Prostate gland (tissue), 2 donors: ENCODE measurements around the gene BOD1L1. TPM values are rescaled to one million over a fixed set of nuclear protein-coding genes. Genes with fewer than 3 reads are reported as not detected.

Experiments used
- DNase-seq: peaks from one replicate; pipeline ENCODE4 v3.0.0-alpha.2; 2019; ENCODE audit warnings: low spot score
- H3K27ac ChIP-seq, 2 donors: fragments of 200-600 bp; sonication (generic); 2 replicates each; pipeline ENCODE4 v1.5.1; 2017 to 2019
- H3K27me3 ChIP-seq: fragments of 200-600 bp; sonication (generic); replicated peaks from 2 replicates; pipeline ENCODE4 v1.5.1; 2019; ENCODE audit not compliant: insufficient read depth
- H3K36me3 ChIP-seq, 2 donors: fragments of 200-600 bp; sonication (generic); 1 replicate in 1 of 2; 2 replicates in 1 of 2; pipeline versions ENCODE4 v1.5.1 to v1.8.1; 2017 to 2019
- H3K4me1 ChIP-seq: fragments of 200-600 bp; sonication (generic); replicated peaks from 2 replicates; pipeline ENCODE4 v1.5.1; 2019
- H3K4me3 ChIP-seq, 2 donors: fragments of 200-600 bp; sonication (generic); 2 replicates each; pipeline ENCODE4 v1.5.1; 2017 to 2019
- H3K9me3 ChIP-seq: fragments of 200-600 bp; sonication (generic); 2 replicates; pipeline ENCODE4 v1.5.1; 2017
- CTCF ChIP-seq, 4 experiments: fragments of 200-600 bp in 2 of 4; fragments of 450-650 bp in 2 of 4; sonication (generic) in 2 of 4; IDR thresholded peaks; 1 replicate in 3 of 4; 2 replicates in 1 of 4; pipeline ENCODE4 v1.5.1; 2016 to 2019; ENCODE audit warnings: antibody characterized with exemption in 4 of 4, mild to moderate bottlenecking in 2 of 4, moderate library complexity in 2 of 4
- POLR2A ChIP-seq: fragments of 450-650 bp; IDR thresholded peaks from one replicate; pipeline ENCODE4 v1.6.1; 2016; ENCODE audit warnings: antibody characterized with exemption, mild to moderate bottlenecking
- POLR2AphosphoS5 ChIP-seq: sonication (generic); formaldehyde crosslinking; IDR thresholded peaks from one replicate; pipeline ENCODE4 v1.6.1; 2017; ENCODE audit warnings: antibody characterized with exemption
- WGBS: methylation state at CpG from one replicate; pipeline ENCODE4 v1.1.5; 2018; 5-methylcytosine and 5-hydroxymethylcytosine counted together
- intact Hi-C: fragments of 100-400 bp; cut with DNase I; formaldehyde crosslinking; loops from one replicate; pipeline ENCODE4 v1.14.2; 2022
- total RNA-seq, 2 donors: library from RNA; depleted of rRNA; stranded (reverse); fragments of >200 nt; gene quantifications; one replicate each; pipeline ENCODE4 v1.1.0, GENCODE V29; 2016

The BOD1L1 gene
- total RNA-seq, 2 donors from 2014 or later, result 27.7 to 73.6 TPM

- intact Hi-C loops, result no loop called here
- H3K36me3 ChIP-seq, result no peaks in the 10 kb centered on the region
- no peak for DNase-seq
Observed at GRCh38 chr4:13599159-13599558, 28.4 kb downstream of the BOD1L1 start.

GRCh38 chr4:13597604-13598003, 29.9 kb downstream of the BOD1L1 start:
- Histone ChIP-seq H3K27ac (no peak overlapping the region), H3K4me1 (no peaks in the 10 kb centered on the region), H3K27me3 (no peaks in the 10 kb centered on the region), H3K4me3 (no peak overlapping the region), H3K36me3 (no peaks in the 10 kb centered on the region), H3K9me3 (no peaks in the 10 kb centered on the region)
- DNase-seq, result no peak
- TF ChIP-seq CTCF (IDR thresholded peaks at IDR 0.05) (no peak), POLR2A (no peak), POLR2AphosphoS5 (no peak)
- intact Hi-C loops, result no loop called here

More at GRCh38 chr4:13599159-13599558, 28.4 kb downstream of the BOD1L1 start:
- no peak for TF ChIP-seq CTCF (IDR thresholded peaks at IDR 0.05)
- no peak for TF ChIP-seq POLR2AphosphoS5
- Histone ChIP-seq H3K27me3 (no peaks in the 10 kb centered on the region), H3K4me3 (no peak overlapping the region), H3K27ac (no peak overlapping the region), H3K4me1 (no peaks in the 10 kb centered on the region), H3K9me3 (no peaks in the 10 kb centered on the region)
- WGBS, result 32% methylated on average over 5 of the region's 5 CpGs

GRCh38 chr4:13597141-13597540, 30.4 kb downstream of the BOD1L1 start:
- DNase-seq, result no peak
- Histone ChIP-seq H3K27me3 (no peaks in the 10 kb centered on the region), H3K9me3 (no peaks in the 10 kb centered on the region), H3K36me3 (no peaks in the 10 kb centered on the region), H3K27ac (no peak overlapping the region), H3K4me1 (no peaks in the 10 kb centered on the region), H3K4me3 (no peak overlapping the region)
- intact Hi-C loops, result no loop called here
- TF ChIP-seq POLR2AphosphoS5, result no peak
- no peak for TF ChIP-seq POLR2A
- no peak for TF ChIP-seq CTCF (IDR thresholded peaks at IDR 0.05)

GRCh38 chr4:13592220-13592619, 35.3 kb downstream of the BOD1L1 start:
- peaks cover 0 to 2% of the 10 kb centered on the region in 2 donors for H3K36me3 ChIP-seq

More at GRCh38 chr4:13592220-13592619, 35.3 kb downstream of the BOD1L1 start:
- DNase-seq, result no peak
- intact Hi-C loops, result no loop called here
- no peak overlapping the region for H3K4me3 ChIP-seq
- H3K27ac ChIP-seq, result no peak overlapping the region
- H3K9me3 ChIP-seq, result no peaks in the 10 kb centered on the region
- 87% methylated on average over 4 of the region's 4 CpGs for WGBS
- H3K27me3 ChIP-seq, result no peaks in the 10 kb centered on the region
- H3K4me1 ChIP-seq, result no peaks in the 10 kb centered on the region
- TF ChIP-seq POLR2A (no peak), POLR2AphosphoS5 (no peak), CTCF (IDR thresholded peaks at IDR 0.05) (no peak)
